ENCODE measurements around the gene DESI2.
A peak's percentile ranks its signal among the peaks of the same experiment; 100 is the strongest.

GRCh38 chr1:244653439-244654107 is 647 bp downstream of the DESI2 start:
- TF ChIP-seq POLR2A (IDR thresholded peaks at IDR 0.05) (no peak), CTCF (IDR thresholded peaks at IDR 0.05) (peak in 3 of 7 experiments; percentile 1 to 3 (median 3))

All from stomach (tissue), 4 donors.